IMR-90 (cell line): ENCODE data around the gene FAM149B1. TPM values are rescaled to one million over a fixed set of nuclear protein-coding genes. Genes with fewer than 3 reads are reported as not detected.

Experiments
- ATAC-seq: fragments of 200-7000 bp; cut with Tn5 transposase; 2 replicates; pipeline ENCODE4 v1.9.1; 2020; ENCODE audit warnings: low read depth, mild to moderate bottlenecking, moderate library complexity
- BruUV-seq: library from RNA; stranded (reverse); fragments of 400-500 nt; replicated peaks from 2 replicates; lab custom pipeline; 2021; lab: Mats Ljungman, UMichigan
- CTCF ChIA-PET: fragments of 300-600 bp; formaldehyde crosslinking; extraction: SDS; loops from one replicate; lab custom pipeline; 2021; ENCODE audit warnings: antibody characterized with exemption; lab: Yijun Ruan, JAX
- POLR2A ChIA-PET: fragments of 300-600 bp; sonication (Branson Sonifier 250); formaldehyde crosslinking; loops from one replicate; lab custom pipeline; 2022; ENCODE audit warnings: antibody characterized with exemption; ENCODE audit not compliant: unreplicated experiment; lab: Charles Lee
- DNase-seq: peaks from one replicate; pipeline ENCODE4 v3.0.0; 2013
- H2AFZ ChIP-seq: replicated peaks from 2 replicates; pipeline ENCODE3; 2013; ENCODE audit warnings: low read length, mild to moderate bottlenecking; ENCODE audit not compliant: poor library complexity
- H2AK5ac ChIP-seq: 2 replicates; pipeline ENCODE4 v1.6.1; 2013; ENCODE audit warnings: low read depth, low read length, inconsistent platforms
- H2AK9ac ChIP-seq: replicated peaks from 2 replicates; pipeline ENCODE3; 2013; ENCODE audit warnings: mild to moderate bottlenecking, low read depth, low read length, moderate library complexity; ENCODE audit not compliant: poor library complexity
- H2BK120ac ChIP-seq: 2 replicates; pipeline ENCODE4 v1.6.1; 2013; ENCODE audit warnings: low read depth, low read length, inconsistent platforms
- H2BK15ac ChIP-seq: 3 replicates; pipeline ENCODE4 v1.6.1; 2013; ENCODE audit warnings: low read depth, low read length, inconsistent platforms
- H2BK20ac ChIP-seq: 2 replicates; pipeline ENCODE4 v1.6.1; 2013; ENCODE audit warnings: low read depth, mild to moderate bottlenecking, inconsistent platforms, low read length, moderate library complexity
- H2BK5ac ChIP-seq: 2 replicates; pipeline ENCODE4 v1.6.1; 2013; ENCODE audit warnings: mild to moderate bottlenecking, low read depth, low read length, inconsistent platforms; ENCODE audit not compliant: poor library complexity, severe bottlenecking
- H3K14ac ChIP-seq: replicated peaks from 2 replicates; pipeline ENCODE4 v1.6.1; 2013; ENCODE audit warnings: low read depth, low read length, inconsistent platforms
- H3K18ac ChIP-seq: 2 replicates; pipeline ENCODE4 v1.6.1; 2013; ENCODE audit warnings: low read depth, low read length, control low read depth
- H3K23ac ChIP-seq: 2 replicates; pipeline ENCODE4 v1.6.1; 2013; ENCODE audit warnings: low read depth, low read length, inconsistent platforms
- H3K27ac ChIP-seq: 2 replicates; pipeline ENCODE4 v1.5.1; 2013; ENCODE audit warnings: mild to moderate bottlenecking, control low read depth, low read length; ENCODE audit not compliant: insufficient read depth
- H3K27me3 ChIP-seq: 2 replicates; pipeline ENCODE4 v1.6.1; 2013; ENCODE audit warnings: low read length; ENCODE audit not compliant: control insufficient read depth, insufficient read depth
- H3K36me3 ChIP-seq: 2 replicates; pipeline ENCODE4 v1.6.1; 2013; ENCODE audit warnings: low read length, mixed read lengths; ENCODE audit not compliant: control insufficient read depth, insufficient read depth
- H3K4ac ChIP-seq: 2 replicates; pipeline ENCODE4 v1.6.1; 2013; ENCODE audit warnings: low read depth, low read length, inconsistent platforms
- H3K4me1 ChIP-seq: 2 replicates; pipeline ENCODE4 v1.6.1; 2013; ENCODE audit warnings: low read length, mixed read lengths; ENCODE audit not compliant: control insufficient read depth, insufficient read depth
- H3K4me2 ChIP-seq: 2 replicates; pipeline ENCODE4 v1.6.1; 2013; ENCODE audit warnings: low read depth, mild to moderate bottlenecking, control low read depth, low read length, moderate library complexity
- H3K4me3 ChIP-seq: 2 replicates; pipeline ENCODE4 v1.5.1; 2013; ENCODE audit warnings: low read depth, mild to moderate bottlenecking, control low read depth, low read length, moderate library complexity; ENCODE audit not compliant: insufficient read depth
- H3K56ac ChIP-seq: 2 replicates; pipeline ENCODE4 v1.6.1; 2013; ENCODE audit warnings: low read length, inconsistent platforms; ENCODE audit not compliant: insufficient read depth; ENCODE audit errors: extremely low read depth
- H3K79me1 ChIP-seq, 2 experiments: 2 replicates each; pipeline ENCODE4 v1.6.1; 2013; ENCODE audit warnings: low read length in 2 of 2, inconsistent platforms in 1 of 2, low read depth in 1 of 2
- H3K9ac ChIP-seq: 2 replicates; pipeline ENCODE4 v1.6.1; 2013; ENCODE audit warnings: low read depth, low read length, control low read depth
- H3K9me1 ChIP-seq: 2 replicates; pipeline ENCODE4 v1.6.1; 2013; ENCODE audit warnings: low read length, inconsistent platforms; ENCODE audit not compliant: insufficient read depth
- H3K9me3 ChIP-seq: 2 replicates; pipeline ENCODE4 v1.6.1; 2013; ENCODE audit warnings: low read length; ENCODE audit not compliant: control insufficient read depth, insufficient read depth
- H4K20me1 ChIP-seq: 2 replicates; pipeline ENCODE4 v1.6.1; 2013; ENCODE audit warnings: low read length, inconsistent platforms; ENCODE audit not compliant: insufficient read depth
- H4K5ac ChIP-seq: 2 replicates; pipeline ENCODE4 v1.6.1; 2013; ENCODE audit warnings: mild to moderate bottlenecking, low read depth, low read length, control low read depth
- H4K8ac ChIP-seq, 2 experiments: 2 replicates each; pipeline ENCODE4 v1.6.1; 2013; ENCODE audit warnings: low read depth in 2 of 2, low read length in 2 of 2, control low read depth in 1 of 2, inconsistent platforms in 1 of 2
- H4K91ac ChIP-seq: 2 replicates; pipeline ENCODE4 v1.6.1; 2013; ENCODE audit warnings: low read depth, low read length, inconsistent platforms; ENCODE audit not compliant: insufficient read depth
- CTCF ChIP-seq: conservative IDR thresholded peaks from 2 replicates; pipeline ENCODE4 v1.5.1; 2012; ENCODE audit warnings: mild to moderate bottlenecking, low read depth, low read length, improper control_type of control experiment
- MAFK ChIP-seq: IDR thresholded peaks from 2 replicates; pipeline ENCODE4 v1.6.1; 2012; ENCODE audit warnings: low read depth, low read length, improper control_type of control experiment
- MXI1 ChIP-seq: IDR thresholded peaks from 2 replicates; pipeline ENCODE4 v1.6.1; 2012; ENCODE audit warnings: low read depth, mild to moderate bottlenecking, low read length, moderate library complexity, borderline replicate concordance
- RCOR1 ChIP-seq: IDR thresholded peaks from 2 replicates; pipeline ENCODE4 v1.6.1; 2012; ENCODE audit warnings: mild to moderate bottlenecking, low read length, improper control_type of control experiment; ENCODE audit not compliant: insufficient replicate concordance
- USF2 ChIP-seq: fragments of 150-350 bp; IDR thresholded peaks from 2 replicates; pipeline ENCODE4 v1.6.1; 2017; ENCODE audit warnings: mild to moderate bottlenecking, antibody characterized with exemption, low read length, low read depth
- WGBS, 2 experiments: methylation state at CpG; one replicate each; pipeline versions ENCODE4 v1.1.5 to v1.1.7; 2013; ENCODE audit warnings: missing lambda C conversion rate in 2 of 2; ENCODE audit not compliant: insufficient read length in 1 of 2; ENCODE audit errors: extremely low coverage in 2 of 2; 5-methylcytosine and 5-hydroxymethylcytosine counted together
- dilution Hi-C: fragments of 300-500 bp; cut with HindIII; formaldehyde crosslinking; loops from one replicate; pipeline ENCODE4 v1.14.3; 2018; ENCODE audit warnings: low sequenced_read_pairs; ENCODE audit not compliant: unreplicated experiment
- in situ Hi-C: fragments of 300-500 bp; cut with MboI; formaldehyde crosslinking; loops from 3 replicates; pipeline ENCODE4 v1.14.3; 2019; ENCODE audit warnings: low sequenced_read_pairs, inconsistent platforms, mixed read lengths
- intact Hi-C: fragments of 100-400 bp; cut with micrococcal nuclease; formaldehyde crosslinking; loops from 2 replicates; pipeline ENCODE4 v1.10.0; 2022
- polyA plus RNA-seq, 3 experiments: library from polyadenylated mRNA; depleted of rRNA; stranded (reverse); fragments of >200 nt; gene quantifications; 2 replicates each; pipeline ENCODE4 v1.2.3, GENCODE V29; 2012; ENCODE audit warnings: low replicate concordance in 1 of 3
- total RNA-seq: library from RNA; depleted of rRNA; stranded (reverse); fragments of >200 nt; gene quantifications from 2 replicates; pipeline ENCODE4 v1.2.3, GENCODE V29; 2012

FAM149B1 gene
- total and polyA plus RNA-seq, 2 of the 4 experiments (the other 2 are of a cell fraction): 21.7 to 28.3 TPM

GRCh38 chr10:73174148-73174925, 6.4 kb downstream of the FAM149B1 start:
- Histone ChIP-seq H3K79me1 (peaks cover 3 to 9% of the 10 kb centered on the region in 2 experiments), H2BK15ac (no peak overlapping the region), H4K5ac (no peak overlapping the region), H3K9ac (no peak overlapping the region), H4K91ac (no peak overlapping the region), H2AK9ac (no peak overlapping the region), H3K9me3 (no peaks in the 10 kb centered on the region), H3K56ac (no peak overlapping the region), H3K23ac (no peak overlapping the region), H3K14ac (no peak overlapping the region), H2BK20ac (no peak overlapping the region), H4K20me1 (no peaks in the 10 kb centered on the region), H3K36me3 (peaks cover 15% of the 10 kb centered on the region), H2AFZ (no peak overlapping the region), H3K27me3 (no peaks in the 10 kb centered on the region), H2BK120ac (no peak overlapping the region), H2AK5ac (no peak overlapping the region), H3K4me3 (no peak overlapping the region), H3K27ac (no peak overlapping the region), H2BK5ac (no peak overlapping the region), H3K9me1 (no peaks in the 10 kb centered on the region), H3K4me1 (no peaks in the 10 kb centered on the region), H3K4me2 (no peak overlapping the region), H4K8ac (no peak overlapping the region), H3K18ac (no peak overlapping the region), H3K4ac (no peak overlapping the region)
- intact Hi-C loops: no loop called here
- ATAC-seq: no peak
- ChIA-PET POLR2A (interaction anchor here (0.6 kb wide), 1 partner anchor 765 kb away, joined by 3 read pairs; no protein-coding TSS in a partner anchor), CTCF (no interaction called here)
- BruUV-seq: no TSS peak
- DNase-seq: no peak
- no peak for TF ChIP-seq MXI1
- TF ChIP-seq MAFK: no peak
- no peak for TF ChIP-seq CTCF
- TF ChIP-seq RCOR1: no peak
- TF ChIP-seq USF2: no peak
- in situ Hi-C loops: no loop called here
- no CpG with 5 or more reads among the region's 1 CpG for WGBS, 2 experiments
- dilution Hi-C loops: no loop called here
